Measurements from ENCODE around the gene SLC26A6.

SLC26A6 gene

GRCh38 chr3:48660800-48661400 lies 25.6 kb upstream of the SLC26A6 start:
- Histone ChIP-seq H3K27ac (ENCODE audit: low read depth, low read length, poor library complexity, severe bottlenecking) (no peak overlapping the region), H3F3A (ENCODE audit: insufficient read depth, low read length) (no peaks in the 10 kb centered on the region), H3K4me3 (ENCODE audit: low read depth, low read length, poor library complexity, severe bottlenecking) (no peak overlapping the region), H3K4me1 (ENCODE audit: insufficient read depth, low read length, severe bottlenecking) (peaks cover 17% of the 10 kb centered on the region), H3K4me2 (ENCODE audit: low read length) (peak overlapping the region; percentile 66; the same call in 1 of the 2 replicates), H3K79me2 (ENCODE audit: insufficient read depth, low read length) (no peaks in the 10 kb centered on the region), H3K9me3 (ENCODE audit: low read length) (no peaks in the 10 kb centered on the region), H3K9me2 (ENCODE audit: low read depth, low read length) (no peaks in the 10 kb centered on the region), H3K27me3 (ENCODE audit: insufficient read depth, low read length) (no peaks in the 10 kb centered on the region), H3K36me3 (ENCODE audit: insufficient read depth, low read length) (no peaks in the 10 kb centered on the region), H2AFZ (ENCODE audit: low read length) (no peak overlapping the region), H4K20me1 (ENCODE audit: insufficient read depth, low read length) (no peaks in the 10 kb centered on the region), H3K9ac (ENCODE audit: low read length) (no peak overlapping the region)
- TF ChIP-seq CTCF (IDR thresholded peaks at IDR 0.05; ENCODE audit: low read length) (no peak), EZH2 (IDR thresholded peaks at IDR 0.05; ENCODE audit: borderline replicate concordance, low read length) (no peak)

GRCh38 chr3:48656841-48657281 lies 21.6 kb upstream of the SLC26A6 start:
- Histone ChIP-seq H2AFZ (ENCODE audit: low read length) (no peak overlapping the region), H4K20me1 (ENCODE audit: insufficient read depth, low read length) (no peaks in the 10 kb centered on the region), H3K27me3 (ENCODE audit: insufficient read depth, low read length) (no peaks in the 10 kb centered on the region), H3K9ac (ENCODE audit: low read length) (peak overlapping the region; percentile 56), H3K9me3 (ENCODE audit: low read length) (no peaks in the 10 kb centered on the region), H3K4me3 (ENCODE audit: low read depth, low read length, poor library complexity, severe bottlenecking) (peak overlapping the region; percentile 59), H3K27ac (ENCODE audit: low read depth, low read length, poor library complexity, severe bottlenecking) (peak overlapping the region; percentile 60), H3K79me2 (ENCODE audit: insufficient read depth, low read length) (no peaks in the 10 kb centered on the region), H3K9me2 (ENCODE audit: low read depth, low read length) (no peaks in the 10 kb centered on the region), H3F3A (ENCODE audit: insufficient read depth, low read length) (no peaks in the 10 kb centered on the region), H3K4me1 (ENCODE audit: insufficient read depth, low read length, severe bottlenecking) (peaks cover 18% of the 10 kb centered on the region), H3K36me3 (ENCODE audit: insufficient read depth, low read length) (no peaks in the 10 kb centered on the region), H3K4me2 (ENCODE audit: low read length) (peak overlapping the region; percentile 60)
- TF ChIP-seq CTCF (IDR thresholded peaks at IDR 0.05; ENCODE audit: low read length) = no peak
- no peak for TF ChIP-seq EZH2 (IDR thresholded peaks at IDR 0.05; ENCODE audit: borderline replicate concordance, low read length)

- Histone ChIP-seq H3K4me3 (ENCODE audit: low read depth, low read length, poor library complexity, severe bottlenecking) (peak overlapping the region; percentile 59), H3F3A (ENCODE audit: insufficient read depth, low read length) (no peaks in the 10 kb centered on the region), H3K9me3 (ENCODE audit: low read length) (no peaks in the 10 kb centered on the region), H3K9ac (ENCODE audit: low read length) (peak overlapping the region; percentile 56), H4K20me1 (ENCODE audit: insufficient read depth, low read length) (no peaks in the 10 kb centered on the region), H3K27me3 (ENCODE audit: insufficient read depth, low read length) (no peaks in the 10 kb centered on the region), H3K4me1 (ENCODE audit: insufficient read depth, low read length, severe bottlenecking) (peaks cover 16% of the 10 kb centered on the region), H3K27ac (ENCODE audit: low read depth, low read length, poor library complexity, severe bottlenecking) (peak overlapping the region; percentile 60), H3K9me2 (ENCODE audit: low read depth, low read length) (no peaks in the 10 kb centered on the region), H3K79me2 (ENCODE audit: insufficient read depth, low read length) (no peaks in the 10 kb centered on the region), H2AFZ (ENCODE audit: low read length) (no peak overlapping the region), H3K4me2 (ENCODE audit: low read length) (peak overlapping the region; percentile 60), H3K36me3 (ENCODE audit: insufficient read depth, low read length) (no peaks in the 10 kb centered on the region)
- TF ChIP-seq CTCF (IDR thresholded peaks at IDR 0.05; ENCODE audit: low read length) (peak; percentile 71), EZH2 (IDR thresholded peaks at IDR 0.05; ENCODE audit: borderline replicate concordance, low read length) (no peak)
These were observed 21.0 kb upstream of the SLC26A6 start for GRCh38 chr3:48656061-48656840.

Data from OCI-LY1 (cell line).